ENCODE data around the gene LITAF. TPM values are rescaled to one million over a fixed set of nuclear protein-coding genes. Genes with fewer than 3 reads are reported as not detected.

Gene LITAF
- total RNA-seq, 2 experiments from 2014 or later = 127 to 130 TPM

DNA sequence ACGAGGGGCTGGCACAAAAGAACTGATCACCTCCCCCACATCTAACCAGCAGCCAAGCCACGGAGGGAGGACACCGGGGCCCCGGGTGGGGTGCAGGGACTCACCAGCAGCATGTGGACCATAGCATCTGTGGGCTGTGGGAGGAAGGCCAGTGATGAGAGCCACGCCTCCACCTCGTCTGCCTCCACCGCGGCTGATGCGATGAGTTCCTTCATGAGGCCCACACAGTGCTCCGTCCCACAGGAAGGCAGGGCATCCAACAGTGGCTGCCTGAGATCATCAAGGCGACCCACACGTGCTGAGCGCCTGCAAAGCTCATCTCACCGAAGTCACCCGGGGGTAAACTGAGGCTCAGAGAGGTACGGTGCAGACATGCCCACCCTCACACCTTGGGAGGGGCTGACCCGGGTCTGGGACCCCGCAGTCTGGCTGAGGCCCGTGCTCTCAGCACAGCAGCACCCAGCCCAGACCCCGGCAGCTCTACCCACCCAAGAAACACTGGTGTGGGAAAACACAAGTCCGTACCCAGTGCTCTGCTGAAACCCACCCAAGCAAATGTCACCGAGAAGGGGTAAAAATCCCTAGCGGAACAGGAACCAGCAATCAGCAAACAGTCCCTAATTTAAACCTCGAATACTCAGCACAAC, 85.9 kb downstream of the LITAF start:
- Mint-ChIP-seq H3K4me3 (no peak overlapping the region), H3K27me3 (no peaks in the 10 kb centered on the region), H3K9me3 (no peaks in the 10 kb centered on the region), H3K36me3 (no peaks in the 10 kb centered on the region), H3K27ac (no peak overlapping the region), H3K4me1 (peaks cover 13% of the 10 kb centered on the region)
- no peak for DNase-seq

DNA sequence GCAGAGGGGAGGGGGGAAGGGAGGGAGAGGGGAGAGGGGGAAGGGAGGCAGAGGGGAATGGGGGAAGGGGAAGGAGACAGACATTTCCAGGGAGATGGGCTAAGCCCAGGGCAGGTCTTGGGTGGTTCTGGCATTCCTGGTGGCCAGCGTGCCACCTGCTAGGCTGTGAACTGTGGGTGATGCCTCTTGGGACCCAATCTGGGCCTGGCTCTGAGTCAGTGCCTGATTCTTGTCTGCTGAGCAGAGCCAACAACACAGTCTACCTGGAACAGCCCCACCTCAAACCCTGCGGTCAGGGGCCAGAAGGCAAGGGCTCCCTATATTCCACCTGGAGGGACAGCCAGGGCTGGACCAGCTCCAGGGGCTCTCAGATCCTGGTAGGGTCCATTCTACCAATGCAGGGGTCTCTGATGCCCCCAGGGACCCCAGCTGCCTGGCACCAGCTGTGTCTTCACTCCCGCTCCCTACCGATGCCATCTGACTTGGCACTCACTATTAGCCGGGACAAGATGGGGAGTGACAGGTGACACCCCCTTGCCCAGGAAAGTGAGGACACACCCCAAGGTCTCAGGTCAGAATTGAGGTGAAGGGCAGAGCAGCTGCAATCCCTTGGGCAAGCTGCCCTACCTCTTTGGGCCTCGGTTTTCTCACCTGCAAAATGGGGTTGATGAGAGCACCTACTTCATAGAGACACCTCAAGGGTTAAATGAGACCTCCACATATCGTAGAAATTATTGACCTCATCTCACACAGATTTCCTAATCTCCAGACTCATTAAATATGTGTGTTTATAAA, 87.2 kb downstream of the LITAF start:
- Mint-ChIP-seq H3K4me3 (no peak overlapping the region), H3K4me1 (peaks cover 16% of the 10 kb centered on the region), H3K27ac (no peak overlapping the region), H3K9me3 (no peaks in the 10 kb centered on the region), H3K36me3 (no peaks in the 10 kb centered on the region), H3K27me3 (no peaks in the 10 kb centered on the region)
- no peak for DNase-seq

DNA sequence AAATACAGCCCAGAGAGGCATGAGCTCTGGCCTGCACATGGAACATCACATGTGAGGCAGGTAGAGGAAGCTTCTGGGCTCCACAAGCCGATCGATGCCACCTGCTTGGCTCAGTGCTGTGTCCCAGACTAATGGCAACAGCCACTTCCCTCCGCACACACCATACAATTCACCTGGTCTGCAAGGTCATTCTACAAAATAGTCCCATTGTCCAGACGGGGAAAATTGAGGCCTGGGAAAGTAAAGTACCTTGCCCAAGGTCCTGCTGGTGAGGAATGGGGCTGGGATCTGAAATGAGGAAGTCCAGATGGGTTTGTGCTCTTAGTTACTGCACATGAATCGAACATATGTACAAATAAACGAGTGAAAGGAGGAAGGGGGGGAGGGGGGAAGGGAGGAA, 88.0 kb downstream of the LITAF start:
- Mint-ChIP-seq H3K9me3 (no peaks in the 10 kb centered on the region), H3K27me3 (no peaks in the 10 kb centered on the region), H3K36me3 (no peaks in the 10 kb centered on the region), H3K27ac (no peak overlapping the region), H3K4me3 (no peak overlapping the region), H3K4me1 (peaks cover 16% of the 10 kb centered on the region)
- DNase-seq = no peak

DNA sequence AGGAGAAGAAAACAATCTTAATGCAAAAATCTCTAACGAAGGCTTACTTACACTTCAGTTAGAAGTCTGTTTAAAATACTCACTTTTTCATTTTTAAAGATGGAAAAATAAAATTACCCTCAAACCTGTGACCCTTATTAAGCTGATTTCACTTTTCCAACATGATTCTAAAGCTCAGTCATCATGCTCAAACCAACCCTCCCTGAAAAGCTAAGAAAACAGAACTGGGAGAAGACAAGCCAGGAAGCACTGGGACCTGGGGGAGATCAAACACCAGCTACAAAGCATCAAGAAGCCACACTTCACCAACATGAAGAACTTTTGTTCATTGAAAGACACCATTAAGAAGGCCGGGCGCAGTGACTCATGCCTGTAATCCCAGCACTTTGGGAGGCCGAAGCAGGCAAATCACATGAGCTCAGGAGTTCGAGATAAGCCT, 88.8 kb downstream of the LITAF start:
- H3K36me3 Mint-ChIP-seq = no peaks in the 10 kb centered on the region
- H3K4me3 Mint-ChIP-seq = no peak overlapping the region
- no peaks in the 10 kb centered on the region for H3K27me3 Mint-ChIP-seq
- peaks cover 16% of the 10 kb centered on the region for H3K4me1 Mint-ChIP-seq
- no peak overlapping the region for H3K27ac Mint-ChIP-seq
- no peak for DNase-seq
- no peaks in the 10 kb centered on the region for H3K9me3 Mint-ChIP-seq

Other genes starting within 250 kb of the LITAF start
- gene RMI2, start 241.5 kb downstream of the LITAF start, total RNA-seq = 10 to 100 TPM; 50.1 to 56.1 TPM
- gene SNN, start 81.5 kb upstream of the LITAF start, total RNA-seq = 10 to 100 TPM; 10.3 to 11.2 TPM
- 10 to 100 TPM; 24.5 to 27.3 TPM for gene TXNDC11, start 155.9 kb upstream of the LITAF start, total RNA-seq
- 10 to 100 TPM; 54.1 to 57.9 TPM for gene ZC3H7A, start 210.3 kb upstream of the LITAF start, total RNA-seq

All from activated naive CD8-positive, alpha-beta T cell treated with anti-CD3 and anti-CD28 coated beads for 36 hours (primary cell).